ENCODE results near the gene SLC17A9. TPM values are rescaled to one million over a fixed set of nuclear protein-coding genes. Genes with fewer than 3 reads are reported as not detected.
A peak's percentile ranks its signal among the peaks of the same experiment; 100 is the strongest.

The SLC17A9 gene
- polyA plus RNA-seq, 3 donors: 0.81 to 31.3 (median 0.82) TPM

DNA sequence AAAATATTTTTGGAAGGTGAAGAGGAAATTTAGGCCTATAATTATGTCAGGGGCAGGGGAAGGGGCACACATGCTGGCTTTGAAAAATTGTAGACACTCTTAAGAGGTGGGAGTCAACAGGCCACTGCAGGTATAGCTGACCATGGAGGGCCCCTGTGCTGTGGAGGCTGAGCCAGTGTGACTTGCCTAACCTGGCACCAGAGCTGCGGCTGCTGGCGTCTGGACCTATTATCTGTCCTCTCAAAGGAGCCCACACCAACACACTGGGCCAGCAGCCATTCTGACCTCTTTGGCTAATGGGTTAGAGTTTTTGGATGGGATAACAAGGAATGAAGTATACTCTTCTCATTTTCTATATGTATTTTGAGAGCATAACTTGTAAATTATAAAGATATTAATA is 10.1 kb upstream of the SLC17A9 start:
- Mint-ChIP-seq H3K9me3 (peaks cover 0 to under 1% (median 0%) of the 10 kb centered on the region in 7 donors), H3K27me3 (ENCODE audit: low read depth in 3 of 3) (peaks cover 0 to 1% (median 0%) of the 10 kb centered on the region in 3 donors), H3K4me3 (no peak overlapping the region), H3K27ac (peak overlapping the region in 1 of 7 donors; percentile 21), H3K36me3 (peaks cover 62 to 68% of the 10 kb centered on the region in 2 donors), H3K4me1 (peaks cover 17% of the 10 kb centered on the region)
- Histone ChIP-seq H3K79me2 (ENCODE audit: insufficient read depth, low read length) (peaks cover 73% of the 10 kb centered on the region), H3K9ac (ENCODE audit: insufficient read depth, low read length, poor library complexity, severe bottlenecking) (no peak overlapping the region), H4K20me1 (ENCODE audit: insufficient read depth, low read length) (peaks cover 28% of the 10 kb centered on the region), H3K27ac (ENCODE audit: low read depth in 1 of 2, low read length in 2 of 2) (no peak overlapping the region), H3K36me3 (replicated peaks in 1 of 2; ENCODE audit: control insufficient read depth in 1 of 2, insufficient read depth in 2 of 2, low read length in 2 of 2) (peaks cover 62 to 70% of the 10 kb centered on the region in 2 donors), H2AFZ (ENCODE audit: insufficient read depth, low read depth, low read length, poor library complexity, severe bottlenecking) (no peak overlapping the region), H3K4me2 (replicated peaks; ENCODE audit: extremely low read depth, low read length, poor library complexity, severe bottlenecking) (no peak overlapping the region), H3K27me3 (ENCODE audit: control insufficient read depth in 2 of 2, insufficient read depth in 2 of 2, low read length in 2 of 2) (no peaks in the 10 kb centered on the region), H3K4me3 (replicated peaks in 1 of 3; ENCODE audit: low read depth in 2 of 3, low read length in 3 of 3) (no peak overlapping the region), H3K4me1 (ENCODE audit: control insufficient read depth in 1 of 2, insufficient read depth in 2 of 2, low read length in 2 of 2) (peaks cover 13 to 17% of the 10 kb centered on the region in 2 donors), H3K9me3 (replicated peaks in 1 of 2; ENCODE audit: control insufficient read depth in 1 of 2, insufficient read depth in 1 of 2, low read length in 2 of 2) (no peaks in the 10 kb centered on the region)
- intact Hi-C loops (cut with micrococcal nuclease): no loop called here
- DNase-seq: no peak
- no CpG with 5 or more reads among the region's 2 CpGs for WGBS (ENCODE audit: insufficient coverage)
- TF ChIP-seq, protein P1, sequence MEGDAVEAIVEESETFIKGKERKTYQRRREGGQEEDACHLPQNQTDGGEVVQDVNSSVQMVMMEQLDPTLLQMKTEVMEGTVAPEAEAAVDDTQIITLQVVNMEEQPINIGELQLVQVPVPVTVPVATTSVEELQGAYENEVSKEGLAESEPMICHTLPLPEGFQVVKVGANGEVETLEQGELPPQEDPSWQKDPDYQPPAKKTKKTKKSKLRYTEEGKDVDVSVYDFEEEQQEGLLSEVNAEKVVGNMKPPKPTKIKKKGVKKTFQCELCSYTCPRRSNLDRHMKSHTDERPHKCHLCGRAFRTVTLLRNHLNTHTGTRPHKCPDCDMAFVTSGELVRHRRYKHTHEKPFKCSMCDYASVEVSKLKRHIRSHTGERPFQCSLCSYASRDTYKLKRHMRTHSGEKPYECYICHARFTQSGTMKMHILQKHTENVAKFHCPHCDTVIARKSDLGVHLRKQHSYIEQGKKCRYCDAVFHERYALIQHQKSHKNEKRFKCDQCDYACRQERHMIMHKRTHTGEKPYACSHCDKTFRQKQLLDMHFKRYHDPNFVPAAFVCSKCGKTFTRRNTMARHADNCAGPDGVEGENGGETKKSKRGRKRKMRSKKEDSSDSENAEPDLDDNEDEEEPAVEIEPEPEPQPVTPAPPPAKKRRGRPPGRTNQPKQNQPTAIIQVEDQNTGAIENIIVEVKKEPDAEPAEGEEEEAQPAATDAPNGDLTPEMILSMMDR (IDR thresholded peaks at IDR 0.05): no peak

DNA sequence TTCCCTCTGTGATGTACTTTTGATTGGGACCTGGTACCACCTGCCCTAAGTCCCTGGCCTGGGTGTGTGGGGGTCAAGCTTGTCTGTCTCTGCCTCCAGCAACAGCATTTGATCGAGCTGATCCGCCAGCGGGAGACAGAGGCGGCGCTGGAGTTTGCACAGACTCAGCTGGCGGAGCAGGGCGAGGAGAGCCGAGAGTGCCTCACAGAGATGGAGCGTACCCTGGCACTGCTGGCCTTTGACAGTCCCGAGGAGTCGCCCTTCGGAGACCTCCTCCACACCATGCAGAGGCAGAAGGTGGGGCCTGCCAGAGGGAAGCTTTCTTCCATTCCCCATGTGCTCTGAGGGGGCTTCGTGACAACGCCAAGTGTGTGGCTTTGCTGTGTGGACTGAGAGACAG is 9.1 kb upstream of the SLC17A9 start:
- peaks cover 68% of the 10 kb centered on the region for H3K79me2 ChIP-seq (ENCODE audit: insufficient read depth, low read length)
- peaks cover 71 to 78% of the 10 kb centered on the region in 2 donors for H3K36me3 Mint-ChIP-seq
- WGBS (ENCODE audit: insufficient coverage): 95% methylated on average over 9 of the region's 14 CpGs
- no peak overlapping the region for H3K27ac ChIP-seq (ENCODE audit: low read depth in 1 of 2, low read length in 2 of 2)
- intact Hi-C loops (cut with micrococcal nuclease): no loop called here
- H3K27ac Mint-ChIP-seq: peak overlapping the region in 1 of 7 donors; percentile 46
- peaks cover 0 to 1% (median 0%) of the 10 kb centered on the region in 3 donors for H3K27me3 Mint-ChIP-seq (ENCODE audit: low read depth in 3 of 3)
- peaks cover 15% of the 10 kb centered on the region for H3K4me1 Mint-ChIP-seq
- H3K9me3 ChIP-seq (replicated peaks in 1 of 2; ENCODE audit: control insufficient read depth in 1 of 2, insufficient read depth in 1 of 2, low read length in 2 of 2): no peaks in the 10 kb centered on the region
- peaks cover 28% of the 10 kb centered on the region for H4K20me1 ChIP-seq (ENCODE audit: insufficient read depth, low read length)
- peaks cover 71 to 80% of the 10 kb centered on the region in 2 donors for H3K36me3 ChIP-seq (replicated peaks in 1 of 2; ENCODE audit: control insufficient read depth in 1 of 2, insufficient read depth in 2 of 2, low read length in 2 of 2)
- no peak overlapping the region for H3K4me3 Mint-ChIP-seq
- no peaks in the 10 kb centered on the region for H3K27me3 ChIP-seq (ENCODE audit: control insufficient read depth in 2 of 2, insufficient read depth in 2 of 2, low read length in 2 of 2)
- TF ChIP-seq, protein P1 (IDR thresholded peaks at IDR 0.05): no peak
- H3K9me3 Mint-ChIP-seq: peaks cover 0 to 3% (median 0%) of the 10 kb centered on the region in 7 donors
- no peak overlapping the region for H3K4me3 ChIP-seq (replicated peaks in 1 of 3; ENCODE audit: low read depth in 2 of 3, low read length in 3 of 3)
- H3K4me1 ChIP-seq (ENCODE audit: control insufficient read depth in 1 of 2, insufficient read depth in 2 of 2, low read length in 2 of 2): peaks cover 13 to 16% of the 10 kb centered on the region in 2 donors
- no peak overlapping the region for H2AFZ ChIP-seq (ENCODE audit: insufficient read depth, low read depth, low read length, poor library complexity, severe bottlenecking)
- H3K4me2 ChIP-seq (replicated peaks; ENCODE audit: extremely low read depth, low read length, poor library complexity, severe bottlenecking): no peak overlapping the region
- no peak overlapping the region for H3K9ac ChIP-seq (ENCODE audit: insufficient read depth, low read length, poor library complexity, severe bottlenecking)
- DNase-seq: no peak
